Activated CD4-positive, alpha-beta T cell treated with anti-CD3 and anti-CD28 coated beads, Interleukin-2, amount 10 ng/mL, durations not matched to agents 24 days and 14 days (primary cell): Measurements from ENCODE around the gene RBBP8. TPM values are rescaled to one million over a fixed set of nuclear protein-coding genes. Genes with fewer than 3 reads are reported as not detected.

Experiments
- total RNA-seq: library from RNA; stranded (reverse); gene quantifications from 2 replicates; pipeline ENCODE4 v1.2.3, GENCODE V29; 2022

RBBP8 gene
- total RNA-seq, 1 donor from 2014 or later: 97.8 TPM

Other genes with a start within 250 kb of the RBBP8 start
- 5.7 and 6.4 TPM in 2 replicates for gene CABLES1, start 202.2 kb downstream of the RBBP8 start, total RNA-seq